Measurements from ENCODE around the gene ACTN2.

The ACTN2 gene

DNA sequence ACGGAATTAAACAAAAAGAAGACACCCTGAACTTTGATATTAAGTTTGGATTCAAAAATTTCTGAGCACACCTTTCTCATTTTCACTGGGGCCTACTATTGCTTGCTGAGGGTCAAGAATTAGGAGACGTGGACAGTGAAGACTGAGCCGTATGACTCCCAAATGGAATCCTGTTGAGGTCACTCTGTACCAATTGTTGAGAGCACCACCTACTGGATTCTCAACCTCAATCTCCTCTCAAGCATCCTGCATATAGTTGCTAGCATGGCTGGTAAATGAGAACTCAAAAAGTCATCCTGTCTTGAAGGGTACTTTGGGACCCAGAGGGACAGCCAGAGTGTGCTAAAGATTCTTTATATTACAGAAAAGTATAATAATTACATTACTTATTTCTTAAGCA is 88.6 kb downstream of the ACTN2 start:
- no peak for DNase-seq (ENCODE audit: low spot score)

DNA sequence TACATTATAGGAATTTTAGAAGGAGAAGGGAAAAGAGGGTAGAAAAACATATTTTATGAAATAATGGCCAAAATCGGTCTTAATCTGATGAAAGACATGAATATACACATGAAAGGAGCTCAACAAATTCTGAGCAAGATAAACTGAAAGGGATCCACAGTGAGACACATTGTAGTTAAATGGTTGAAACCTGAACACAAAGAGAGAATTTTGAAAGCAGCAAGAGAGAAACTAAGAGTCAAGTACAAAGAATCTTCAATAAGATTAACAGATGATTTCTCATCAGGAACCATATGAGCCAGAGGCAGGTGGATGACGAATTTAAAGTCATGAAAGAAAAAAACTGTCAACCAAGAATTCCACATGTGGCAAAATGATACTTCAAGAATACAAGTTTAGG is 93.0 kb downstream of the ACTN2 start:
- DNase-seq (ENCODE audit: low spot score) = no peak

DNA sequence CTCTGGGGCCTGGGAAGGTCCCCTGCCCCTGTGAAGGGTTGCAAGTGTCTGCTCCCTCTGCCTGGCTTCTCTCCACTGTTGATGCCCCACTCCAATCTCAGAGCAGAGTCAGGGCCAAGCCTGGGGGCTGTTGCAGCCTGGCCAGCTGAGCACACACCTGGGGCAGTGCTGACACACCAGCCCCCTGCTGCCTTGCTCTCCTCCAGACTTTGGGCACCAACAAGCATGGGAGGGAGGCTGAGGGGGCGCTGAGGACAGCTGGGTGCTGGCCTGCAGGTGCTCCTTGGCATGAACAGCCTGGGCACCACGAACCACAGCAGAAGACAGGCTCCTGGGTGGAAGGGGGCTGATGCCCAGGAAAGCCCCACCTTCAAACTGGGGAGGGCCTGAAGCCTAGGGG is 99.2 kb downstream of the ACTN2 start:
- DNase-seq (ENCODE audit: low spot score) = no peak

DNA sequence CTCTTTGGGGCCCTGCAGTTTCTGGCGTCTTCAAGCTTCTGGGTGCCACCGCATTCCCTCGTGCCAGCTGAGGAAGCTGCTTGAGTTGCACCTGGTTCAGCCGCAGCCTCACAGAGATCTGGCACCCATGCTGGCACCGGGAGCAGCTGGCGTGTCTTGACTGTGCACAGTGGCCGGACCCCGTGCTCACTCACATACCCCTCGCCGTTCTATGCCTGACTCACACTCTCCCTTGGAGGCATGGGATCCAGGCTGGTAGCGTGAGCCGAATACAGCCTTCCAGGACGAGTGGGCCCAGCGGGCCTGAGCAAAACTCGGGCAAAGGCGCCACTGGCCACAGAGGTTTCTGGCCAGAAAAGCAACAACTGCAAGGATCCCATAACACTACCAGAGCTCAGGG is 100.2 kb downstream of the ACTN2 start:
- no peak for DNase-seq (ENCODE audit: low spot score)

DNA sequence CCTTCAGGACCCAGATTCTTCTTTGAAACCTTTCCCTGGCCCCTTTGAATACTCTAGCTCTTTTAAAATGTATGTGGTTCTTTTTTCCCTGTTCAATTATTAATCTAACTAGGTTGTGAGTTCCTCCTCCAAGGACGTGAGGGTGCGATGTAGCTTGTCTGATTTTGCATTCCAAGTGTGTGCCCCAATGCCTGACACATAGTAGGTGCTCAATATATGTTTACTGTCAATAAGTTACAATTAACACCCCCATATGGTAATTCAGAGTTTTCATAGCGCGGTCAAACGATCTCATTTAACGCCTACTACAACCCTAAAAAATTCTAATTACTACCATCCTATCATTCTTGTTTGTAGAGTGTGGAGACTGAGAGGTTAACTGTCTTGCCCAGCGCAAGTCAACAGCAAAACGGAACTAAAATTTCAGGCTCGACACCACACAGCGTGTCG is 108.3 kb downstream of the ACTN2 start:
- DNase-seq (ENCODE audit: low spot score) = no peak

DNA sequence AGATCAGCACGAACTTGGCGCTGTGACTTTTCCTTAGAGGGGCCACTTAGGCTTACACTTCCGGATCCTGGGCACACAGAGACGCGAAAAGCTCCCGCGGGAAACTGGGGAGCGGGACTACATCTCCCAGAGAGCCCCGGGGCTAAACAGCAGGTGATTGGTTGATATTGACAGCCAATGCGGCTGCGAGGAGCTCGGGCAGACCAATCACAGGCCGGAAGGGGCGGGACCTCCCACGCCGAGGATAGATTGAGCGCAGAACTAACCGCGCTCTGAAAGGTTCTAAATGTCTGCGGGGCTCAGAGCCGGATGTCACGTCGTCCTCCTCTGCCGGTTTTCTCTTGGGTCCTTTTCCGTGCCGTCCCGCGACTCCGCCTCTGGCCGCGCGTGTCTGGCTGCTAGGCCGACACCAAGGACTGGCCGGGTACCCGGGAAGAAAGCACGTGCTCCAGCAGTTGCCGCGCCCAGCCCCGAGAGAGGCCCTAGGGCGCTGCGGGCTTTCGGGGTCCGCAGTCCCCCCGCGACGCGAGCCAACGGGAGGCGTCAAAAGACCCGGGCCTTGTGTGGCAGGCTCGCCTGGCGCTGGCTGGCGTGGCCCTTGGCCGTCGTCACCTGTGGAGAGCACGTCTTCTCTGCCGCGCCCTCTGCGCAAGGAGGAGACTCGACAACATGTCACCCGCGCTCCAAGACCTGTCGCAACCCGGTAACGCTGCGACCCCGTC is 108.9 kb downstream of the ACTN2 start, which contains the start of gene MTR:
Gene MTR, plus strand, starts transcription at position 258 of the 722 bp plus-strand sequence. Its CDS starts 412 bp downstream, at position 670.
- DNase-seq (ENCODE audit: low spot score) = peak; percentile 98

DNA sequence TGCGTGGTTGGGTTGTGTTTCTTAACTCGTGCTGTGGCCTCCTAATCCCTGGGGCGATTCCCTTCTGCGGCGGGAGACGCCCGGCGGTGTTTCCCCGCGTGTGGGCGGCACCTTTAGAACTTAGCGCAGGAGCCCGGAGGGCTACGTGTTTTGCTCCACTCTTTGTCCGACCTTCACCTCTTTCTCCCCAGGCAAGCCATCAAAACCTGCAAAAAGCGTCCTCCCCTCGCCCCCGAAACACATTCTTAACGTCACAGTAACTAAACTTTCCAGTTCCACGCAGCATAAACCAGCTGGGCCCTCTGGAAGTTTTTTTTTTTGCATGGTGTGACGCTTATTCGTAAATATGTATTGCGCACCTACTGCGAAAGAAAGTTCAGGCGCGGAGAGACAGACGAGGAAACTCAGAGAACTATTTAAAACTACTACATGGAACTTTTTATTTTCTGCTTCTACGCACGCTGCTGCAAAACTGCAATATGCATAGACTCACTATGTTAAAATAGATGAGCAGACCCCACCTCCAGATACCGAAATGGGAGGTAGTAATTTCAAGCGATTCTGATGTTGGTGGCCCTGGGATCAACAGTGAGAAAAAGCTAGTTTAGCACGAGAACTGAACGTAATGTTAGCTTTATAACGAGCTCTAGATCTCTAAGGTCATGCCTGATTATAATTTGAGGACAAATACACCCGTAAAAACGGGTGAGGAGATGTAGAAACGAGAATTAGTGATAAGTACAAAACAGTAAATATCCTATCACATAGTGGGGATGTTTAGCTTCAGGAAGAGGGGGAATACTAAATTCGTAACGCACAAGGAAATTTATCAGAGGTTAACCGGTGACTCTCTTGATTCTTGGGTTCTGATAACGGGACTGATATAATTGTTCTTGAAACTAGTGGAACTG is 109.7 kb downstream of the ACTN2 start:
- peak; percentile 64 for DNase-seq (ENCODE audit: low spot score)

DNA sequence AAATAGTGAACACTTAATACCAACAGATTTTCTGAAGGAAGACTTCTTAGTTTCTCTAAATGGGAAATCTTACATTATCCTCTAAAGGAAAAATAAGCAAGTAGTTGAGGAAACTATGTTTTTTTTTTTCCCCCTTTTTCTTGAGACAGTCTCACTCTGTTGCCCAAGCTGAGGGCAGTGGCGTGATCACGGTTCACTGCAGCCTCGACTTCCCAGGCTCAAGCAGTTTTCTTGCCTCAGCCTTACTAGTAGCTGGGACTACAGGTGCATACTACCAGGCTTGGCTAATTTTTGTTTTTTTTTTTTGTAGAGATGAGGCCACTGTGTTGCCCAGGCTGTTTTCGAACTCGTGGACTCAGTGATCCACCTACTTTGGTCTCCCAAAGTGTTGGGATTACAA is 112.7 kb downstream of the ACTN2 start:
- DNase-seq (ENCODE audit: low spot score) = no peak

DNA sequence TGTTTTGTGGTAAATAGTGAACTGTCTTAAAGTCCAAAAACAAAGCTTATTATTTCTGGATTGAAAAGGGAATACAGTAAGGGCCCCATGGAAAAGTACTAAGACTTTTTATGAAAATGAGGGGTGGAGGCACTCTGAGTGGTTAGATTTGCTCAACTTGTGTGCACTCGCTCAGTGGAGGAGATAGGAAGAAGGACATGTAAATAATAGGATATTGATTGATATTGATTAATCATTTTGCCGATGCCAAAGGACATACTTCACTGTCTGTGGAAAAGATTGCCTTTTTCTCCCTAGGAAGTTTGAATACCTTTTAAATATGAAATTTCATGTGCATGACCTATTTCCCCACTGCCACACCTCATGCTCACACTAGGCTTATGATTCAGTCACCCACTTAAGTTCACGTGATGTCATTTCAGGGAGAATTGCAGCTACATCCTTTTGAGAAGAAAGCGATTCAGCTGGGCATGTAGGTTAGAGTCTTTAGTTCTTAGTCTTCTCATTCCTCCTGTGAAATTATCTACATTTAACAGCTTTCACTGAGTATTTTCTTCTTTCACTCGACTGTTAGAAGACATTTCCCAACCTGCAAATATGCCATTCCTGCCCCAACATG is 113.8 kb downstream of the ACTN2 start:
- DNase-seq (ENCODE audit: low spot score) = no peak

DNA sequence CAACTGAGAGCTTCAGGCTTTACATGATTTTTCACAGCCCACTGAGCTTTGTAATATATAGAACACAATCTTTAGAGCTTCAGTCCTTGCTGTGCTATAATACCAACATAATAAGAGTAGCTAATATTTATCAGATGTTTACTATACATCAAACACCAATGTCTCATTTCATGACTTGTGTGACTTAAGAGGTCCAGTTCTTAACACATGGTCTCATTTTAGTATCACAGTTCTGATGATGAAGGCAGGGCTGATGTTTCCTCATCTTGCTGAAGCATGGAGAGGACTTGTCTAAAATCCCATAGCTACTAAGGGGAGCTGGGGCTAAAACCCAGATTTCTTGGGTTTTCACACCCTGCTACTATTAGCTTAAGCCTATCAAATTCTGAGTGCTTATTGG is 114.3 kb downstream of the ACTN2 start:
- DNase-seq (ENCODE audit: low spot score) = no peak

DNA sequence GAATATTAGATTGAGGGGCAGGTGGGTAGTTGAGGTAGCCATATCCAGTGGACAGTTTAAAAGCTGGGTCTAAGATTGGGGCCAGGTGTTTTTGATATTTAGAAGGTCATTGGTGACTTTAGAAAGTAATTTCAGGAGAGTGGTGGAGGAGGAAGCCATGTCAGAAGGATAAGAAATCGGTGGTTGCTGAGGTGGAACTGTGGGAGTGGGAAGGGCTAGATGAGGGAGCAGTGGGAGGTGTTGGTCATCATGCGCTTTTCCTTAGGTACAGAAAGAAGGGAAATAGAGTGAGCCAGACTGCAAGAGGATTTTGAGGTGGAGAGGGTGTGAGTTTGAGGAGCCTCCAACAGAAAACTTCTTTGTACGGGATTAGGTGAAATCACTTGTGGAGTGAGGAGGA is 116.0 kb downstream of the ACTN2 start:
- DNase-seq (ENCODE audit: low spot score) = no peak

DNA sequence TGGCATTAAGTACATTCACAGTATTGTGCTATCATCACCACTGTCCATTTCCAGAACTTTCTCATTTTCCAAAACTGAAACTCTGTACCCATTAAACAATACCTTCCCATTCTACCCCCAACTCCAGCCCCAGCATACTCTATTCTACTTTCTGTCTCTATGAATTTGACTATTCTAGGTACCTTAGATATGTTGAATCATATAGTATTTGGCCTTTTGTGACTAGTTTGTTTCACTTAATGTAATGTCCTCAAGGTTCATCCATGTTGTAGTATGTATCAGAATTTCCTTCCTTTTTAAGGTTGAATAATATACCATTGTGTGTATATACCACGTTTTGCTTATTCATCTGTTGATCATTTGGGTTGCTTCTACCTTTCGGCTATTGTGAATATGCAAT is 120.3 kb downstream of the ACTN2 start:
- DNase-seq (ENCODE audit: low spot score) = no peak

DNA sequence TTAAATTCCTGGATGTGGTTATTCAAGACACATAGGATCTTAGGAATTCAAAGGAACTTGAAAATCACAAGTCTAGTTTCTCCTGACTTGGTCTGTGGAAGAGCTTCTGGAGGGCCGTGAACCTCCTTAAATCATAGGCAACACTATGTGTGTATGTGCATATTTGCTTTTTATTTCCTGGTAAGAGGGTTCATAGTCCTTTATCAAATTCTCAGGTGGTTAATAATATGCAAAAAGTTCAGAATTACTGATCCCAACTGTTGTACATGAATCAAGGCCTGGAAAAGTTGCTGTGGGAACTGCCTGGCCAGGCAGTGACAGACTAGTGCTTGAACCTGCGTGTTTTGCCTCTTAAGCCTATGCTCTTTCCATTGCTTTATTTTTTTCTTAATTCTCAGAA is 121.7 kb downstream of the ACTN2 start:
- no peak for DNase-seq (ENCODE audit: low spot score)

DNA sequence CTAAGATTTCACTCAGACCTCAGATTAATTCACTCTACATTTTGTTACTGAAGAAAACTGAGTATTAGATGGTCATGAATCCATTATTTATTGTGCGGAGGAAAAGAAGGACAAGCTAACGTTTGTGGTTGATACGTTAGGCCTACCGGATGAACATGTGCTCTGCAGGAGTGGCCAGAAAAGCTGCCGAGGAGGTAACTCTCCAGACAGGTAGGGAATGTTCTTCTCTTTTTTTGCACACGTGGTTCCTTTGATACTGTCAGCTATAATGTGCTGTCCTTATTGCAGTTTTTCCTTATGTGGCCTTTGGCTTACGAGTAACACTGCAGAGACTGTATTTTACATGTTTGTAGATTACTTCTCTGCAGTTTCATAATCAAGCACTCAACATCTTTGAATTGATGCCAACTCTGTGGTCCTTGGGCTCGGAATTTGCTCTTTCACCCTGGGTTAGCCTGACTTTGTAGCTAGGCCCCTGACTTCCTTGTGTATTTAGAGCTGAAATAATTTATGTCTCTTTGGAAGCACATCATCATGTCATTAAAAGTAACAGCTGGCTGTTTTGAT is 122.3 kb downstream of the ACTN2 start:
- no peak for DNase-seq (ENCODE audit: low spot score)

DNA sequence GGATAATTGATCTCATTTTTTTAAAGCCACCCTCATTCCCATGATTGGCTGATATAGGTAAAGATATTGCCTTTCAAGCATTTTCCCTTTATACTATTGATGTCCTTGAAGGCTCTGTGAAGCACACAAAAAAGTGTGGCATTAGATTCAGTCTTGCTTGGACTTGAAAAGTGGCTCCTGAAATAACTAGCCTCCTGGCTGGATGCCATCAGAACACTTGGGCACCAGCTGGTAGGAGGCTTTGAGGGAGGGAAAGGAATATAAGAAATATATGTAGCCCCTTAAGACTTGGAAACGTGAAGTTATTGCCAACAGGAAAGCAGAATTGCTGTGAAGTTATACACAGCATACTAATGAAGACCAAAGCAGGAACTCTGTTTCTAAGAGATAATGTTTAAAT is 122.8 kb downstream of the ACTN2 start:
- DNase-seq (ENCODE audit: low spot score) = no peak

DNA sequence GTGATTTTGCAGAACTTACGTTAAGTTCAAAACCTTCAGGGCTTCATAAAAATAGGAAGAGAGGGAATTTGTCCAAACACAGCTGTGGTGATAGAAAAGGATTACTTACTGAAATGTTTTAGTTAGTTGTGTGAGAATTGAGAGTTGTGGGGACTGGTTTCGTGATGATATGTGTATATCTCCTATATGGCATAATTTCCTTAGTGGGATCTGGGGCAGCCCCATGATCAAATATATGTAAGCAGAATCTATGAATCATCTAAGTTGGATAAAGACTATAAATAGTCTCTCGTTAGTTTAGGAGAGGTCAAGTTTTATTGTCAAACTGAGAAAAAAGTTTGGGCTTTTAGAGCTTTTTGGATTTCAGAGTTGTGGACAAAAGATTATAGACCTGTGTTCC is 123.7 kb downstream of the ACTN2 start:
- no peak for DNase-seq (ENCODE audit: low spot score)

DNA sequence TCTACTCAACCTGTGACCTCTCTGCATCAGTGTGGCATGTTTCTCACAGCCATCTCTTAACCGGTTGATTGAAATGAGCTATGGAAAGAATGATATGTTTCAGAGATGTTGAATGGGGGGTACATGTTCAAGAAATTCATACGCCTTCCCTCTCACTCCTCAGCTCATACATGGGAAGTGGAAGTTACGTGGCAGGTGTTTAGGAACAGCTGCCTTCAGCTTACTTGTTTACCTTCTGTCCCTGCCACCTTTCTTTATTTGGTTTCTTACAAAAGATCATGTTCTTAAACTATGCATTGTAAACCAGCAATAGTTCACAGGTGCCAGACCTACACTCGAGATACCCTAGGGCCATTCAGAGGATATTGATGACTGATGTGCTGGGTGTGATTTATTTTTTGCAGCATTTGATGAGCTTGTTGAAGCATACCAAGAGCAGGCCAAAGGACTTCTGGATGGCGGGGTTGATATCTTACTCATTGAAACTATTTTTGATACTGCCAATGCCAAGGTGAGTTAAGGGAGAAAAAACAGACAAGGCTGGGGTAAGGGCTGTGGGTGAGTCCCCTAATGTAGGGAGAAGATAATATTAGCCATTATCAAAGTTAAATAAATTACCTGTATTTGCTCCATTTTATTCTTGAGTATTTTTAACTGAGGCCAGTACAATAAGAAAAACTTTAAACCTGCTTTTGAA is 126.2 kb downstream of the ACTN2 start:
- no peak for DNase-seq (ENCODE audit: low spot score)
